Chondrocyte (in vitro differentiated cells): Measurements from ENCODE around the gene CELF2. TPM values are rescaled to one million over a fixed set of nuclear protein-coding genes. Genes with fewer than 3 reads are reported as not detected.
"Not testable (repeated sequence)": the region's sequence is repeated elsewhere in the genome, so short reads cannot be mapped to it uniquely, and the experiment has no call there.

ENCODE experiments used
- DNase-seq: peaks from one replicate; pipeline ENCODE4 v3.0.0; 2021; ENCODE audit warnings: mixed read lengths, low spot score
- H3K27ac Mint-ChIP-seq: one replicate; pipeline ENCODE4 v1.8.0; 2021; ENCODE audit warnings: mild to moderate bottlenecking, moderate library complexity, mixed read lengths; ENCODE audit not compliant: unreplicated experiment
- H3K27me3 Mint-ChIP-seq: 2 replicates; pipeline ENCODE4 v1.8.0; 2021; ENCODE audit warnings: low read depth, mixed read lengths
- H3K36me3 Mint-ChIP-seq: 2 replicates; pipeline ENCODE4 v1.8.0; 2021; ENCODE audit warnings: low read depth, mixed read lengths
- H3K4me1 Mint-ChIP-seq: 2 replicates; pipeline ENCODE4 v1.8.0; 2021; ENCODE audit warnings: low read depth, mild to moderate bottlenecking, mixed read lengths
- H3K4me3 Mint-ChIP-seq: one replicate; pipeline ENCODE4 v1.8.0; 2021; ENCODE audit warnings: mild to moderate bottlenecking, moderate library complexity, mixed read lengths; ENCODE audit not compliant: unreplicated experiment
- H3K9me3 Mint-ChIP-seq: 2 replicates; pipeline ENCODE4 v1.8.0; 2021; ENCODE audit warnings: low read depth, mixed read lengths
- CTCF ChIP-seq: fragments of 200-600 bp; sonication (generic); IDR thresholded peaks from 2 replicates; pipeline ENCODE4 v1.5.0; 2021; ENCODE audit warnings: antibody characterized with exemption, mild to moderate bottlenecking, moderate library complexity
- total RNA-seq: library from RNA; stranded (reverse); gene quantifications from 3 replicates; pipeline ENCODE4 v1.2.1, GENCODE V29; 2021

The CELF2 gene
- total RNA-seq, 1 donor from 2014 or later, result 44.3 TPM

- H3K36me3 Mint-ChIP-seq, result no peaks in the 10 kb centered on the region
- no peak overlapping the region for H3K4me3 Mint-ChIP-seq
- peaks cover 17% of the 10 kb centered on the region for H3K9me3 Mint-ChIP-seq
- no peak for TF ChIP-seq CTCF
- no peaks in the 10 kb centered on the region for H3K4me1 Mint-ChIP-seq
- H3K27ac Mint-ChIP-seq, result no peak overlapping the region
- DNase-seq, result no peak
- no peaks in the 10 kb centered on the region for H3K27me3 Mint-ChIP-seq
Measured at GRCh38 chr10:10994360-10994759, 23.3 kb upstream of the CELF2 start.

- no peak for DNase-seq
- Mint-ChIP-seq H3K9me3 (peaks cover 17% of the 10 kb centered on the region), H3K4me1 (no peaks in the 10 kb centered on the region), H3K27me3 (no peaks in the 10 kb centered on the region), H3K4me3 (no peak overlapping the region), H3K36me3 (no peaks in the 10 kb centered on the region), H3K27ac (no peak overlapping the region)
- TF ChIP-seq CTCF, result no peak
Measured at GRCh38 chr10:10995120-10995519, 22.6 kb upstream of the CELF2 start.

GRCh38 chr10:10996966-10997620, 20.6 kb upstream of the CELF2 start:
- no peak for TF ChIP-seq CTCF
- Mint-ChIP-seq H3K4me3 (no peak overlapping the region), H3K9me3 (peaks cover 17% of the 10 kb centered on the region), H3K36me3 (no peaks in the 10 kb centered on the region), H3K27me3 (no peaks in the 10 kb centered on the region), H3K27ac (no peak overlapping the region), H3K4me1 (no peaks in the 10 kb centered on the region)
- DNase-seq, result no peak

- H3K36me3 Mint-ChIP-seq, H3K9me3 Mint-ChIP-seq, H3K27me3 Mint-ChIP-seq, DNase-seq, H3K27ac Mint-ChIP-seq, H3K4me3 Mint-ChIP-seq, H3K4me1 Mint-ChIP-seq: not testable (repeated sequence)
Measured at GRCh38 chr10:10999501-10999900, 18.2 kb upstream of the CELF2 start.

GRCh38 chr10:11002485-11002884, 15.2 kb upstream of the CELF2 start:
- Mint-ChIP-seq H3K4me1 (peaks cover 4% of the 10 kb centered on the region), H3K36me3 (no peaks in the 10 kb centered on the region), H3K27me3 (peaks cover 2% of the 10 kb centered on the region), H3K27ac (no peak overlapping the region), H3K9me3 (no peaks in the 10 kb centered on the region), H3K4me3 (no peak overlapping the region)
- DNase-seq, result no peak
- no peak for TF ChIP-seq CTCF

GRCh38 chr10:11002916-11003315, 14.8 kb upstream of the CELF2 start:
- Mint-ChIP-seq H3K4me3 (no peak overlapping the region), H3K9me3 (no peaks in the 10 kb centered on the region), H3K4me1 (peaks cover 4% of the 10 kb centered on the region), H3K27ac (no peak overlapping the region), H3K36me3 (no peaks in the 10 kb centered on the region), H3K27me3 (peaks cover 2% of the 10 kb centered on the region)
- DNase-seq, result no peak
- no peak for TF ChIP-seq CTCF
